SJSA1 (cell line): ENCODE results near the gene PI4K2A. TPM values are rescaled to one million over a fixed set of nuclear protein-coding genes. Genes with fewer than 3 reads are reported as not detected.
A peak's percentile ranks its signal among the peaks of the same experiment; 100 is the strongest.
"Not testable (repeated sequence)": the region's sequence is repeated elsewhere in the genome, so short reads cannot be mapped to it uniquely, and the experiment has no call there.

Experiments
- DNase-seq, 2 experiments: peaks; one replicate each; pipeline ENCODE4 v3.0.0-alpha.2; 2015 to 2020; ENCODE audit warnings: low spot score in 2 of 2, low read depth in 1 of 2
- H3K27ac ChIP-seq: fragments of 250-450 bp; sonication (Bioruptor Pico); 2 replicates; pipeline ENCODE4 v1.5.1; 2020; ENCODE audit warnings: mild to moderate bottlenecking, moderate library complexity
- H3K27me3 ChIP-seq: fragments of 250-450 bp; sonication (Bioruptor Pico); replicated peaks from 2 replicates; pipeline ENCODE4 v1.5.1; 2020; ENCODE audit warnings: mild to moderate bottlenecking, moderate library complexity
- H3K36me3 ChIP-seq: fragments of 250-450 bp; sonication (Bioruptor Pico); 2 replicates; pipeline ENCODE4 v1.5.1; 2020; ENCODE audit warnings: mild to moderate bottlenecking
- H3K4me1 ChIP-seq: fragments of 250-450 bp; sonication (Bioruptor Pico); replicated peaks from 2 replicates; pipeline ENCODE4 v1.6.1; 2021; ENCODE audit warnings: mild to moderate bottlenecking
- H3K4me3 ChIP-seq: fragments of 250-450 bp; sonication (Bioruptor Pico); 2 replicates; pipeline ENCODE4 v1.5.1; 2020; ENCODE audit warnings: mild to moderate bottlenecking
- H3K9me3 ChIP-seq: fragments of 250-450 bp; sonication (Bioruptor Pico); replicated peaks from 2 replicates; pipeline ENCODE4 v1.5.1; 2020; ENCODE audit warnings: mild to moderate bottlenecking
- total RNA-seq: library from RNA; depleted of rRNA; stranded (reverse); fragments of >200 nt; shearing (Covaris generic); gene quantifications from 2 replicates; pipeline ENCODE4 v1.2.3, GENCODE V29; 2014

PI4K2A gene
- total RNA-seq, 1 experiment from 2014 or later: 19.6 TPM

DNA sequence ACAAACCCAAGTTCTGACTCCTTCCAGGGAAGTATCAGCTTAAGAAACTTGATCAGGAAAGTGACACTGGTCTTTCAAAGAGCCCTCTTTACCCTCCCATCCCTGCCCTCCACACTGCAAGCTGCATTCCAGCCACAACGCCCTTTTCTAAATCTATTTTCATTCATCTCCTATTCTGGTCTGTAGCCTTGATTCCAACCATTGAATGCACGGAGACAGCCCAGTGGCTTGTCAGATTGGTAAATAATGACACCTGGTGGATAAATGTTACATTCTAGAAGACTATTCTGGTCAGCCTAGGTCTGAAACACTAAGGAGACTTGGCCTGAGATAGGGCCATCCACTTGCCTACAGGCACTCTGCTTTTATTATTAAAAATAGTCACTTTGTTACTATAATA, 28.1 kb upstream of the PI4K2A start:
- Histone ChIP-seq H3K9me3 (no peaks in the 10 kb centered on the region), H3K4me1 (no peaks in the 10 kb centered on the region), H3K4me3 (no peak overlapping the region), H3K27me3 (no peaks in the 10 kb centered on the region), H3K36me3 (no peaks in the 10 kb centered on the region), H3K27ac (no peak overlapping the region)
- peak in 1 of 2 experiments; percentile 31 for DNase-seq

GRCh38 chr10:97618285-97618684, 22.2 kb upstream of the PI4K2A start:
- Histone ChIP-seq H3K4me1 (no peaks in the 10 kb centered on the region), H3K27me3 (no peaks in the 10 kb centered on the region), H3K27ac (no peak overlapping the region), H3K4me3 (no peak overlapping the region), H3K9me3 (no peaks in the 10 kb centered on the region), H3K36me3 (no peaks in the 10 kb centered on the region)
- DNase-seq: no peak

DNA sequence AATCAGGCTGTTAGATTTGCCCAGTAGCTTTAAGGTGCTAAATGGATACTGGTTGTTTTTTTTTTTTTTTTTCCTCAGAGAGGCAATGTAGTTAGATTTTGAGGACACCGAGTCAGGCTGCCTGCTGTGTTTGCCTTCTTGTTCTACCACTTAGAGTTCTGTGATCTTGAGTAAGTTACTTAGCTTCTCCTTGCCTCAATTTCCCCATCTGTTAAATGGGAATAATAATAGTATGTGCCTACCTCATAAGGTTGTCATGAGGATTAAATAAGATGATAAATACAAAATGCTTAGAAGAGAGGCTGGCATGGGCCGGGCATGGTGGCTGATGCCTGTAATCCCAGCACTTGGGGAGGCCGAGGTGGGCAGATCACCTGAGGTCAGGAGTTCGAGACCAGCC, 21.7 kb upstream of the PI4K2A start:
- no peak overlapping the region for H3K27ac ChIP-seq
- H3K9me3 ChIP-seq: no peaks in the 10 kb centered on the region
- DNase-seq: no peak
- no peak overlapping the region for H3K4me3 ChIP-seq
- no peaks in the 10 kb centered on the region for H3K36me3 ChIP-seq
- no peaks in the 10 kb centered on the region for H3K27me3 ChIP-seq
- H3K4me1 ChIP-seq: no peaks in the 10 kb centered on the region

GRCh38 chr10:97623277-97623676, 17.2 kb upstream of the PI4K2A start:
- Histone ChIP-seq H3K4me3 (no peak overlapping the region), H3K4me1 (no peaks in the 10 kb centered on the region), H3K9me3 (no peaks in the 10 kb centered on the region), H3K27me3 (no peaks in the 10 kb centered on the region), H3K27ac (no peak overlapping the region), H3K36me3 (no peaks in the 10 kb centered on the region)
- DNase-seq: no peak

GRCh38 chr10:97627731-97628130, 12.7 kb upstream of the PI4K2A start:
- Histone ChIP-seq H3K27me3 (no peaks in the 10 kb centered on the region), H3K27ac (no peak overlapping the region), H3K36me3 (no peaks in the 10 kb centered on the region), H3K9me3 (no peaks in the 10 kb centered on the region), H3K4me3 (no peak overlapping the region), H3K4me1 (no peaks in the 10 kb centered on the region)
- DNase-seq: no peak

DNA sequence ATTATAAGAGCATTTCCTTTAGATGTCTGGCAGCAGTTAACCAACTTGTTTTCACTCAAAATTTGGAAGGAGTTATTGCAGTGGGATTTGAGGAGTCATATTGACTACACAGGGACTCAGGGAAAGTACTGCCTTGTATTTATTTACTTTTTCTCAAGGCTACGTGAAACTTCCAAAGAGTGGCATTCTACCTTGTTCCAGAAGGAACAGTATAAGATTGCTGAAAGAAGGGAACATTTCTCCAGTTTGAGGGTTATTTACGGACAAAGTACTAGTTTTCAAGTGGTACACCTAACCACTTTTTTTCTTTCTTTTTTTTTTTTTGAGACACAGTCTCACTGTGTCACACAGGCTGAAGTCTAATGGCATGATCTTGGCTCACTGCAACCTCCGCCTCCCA, 12.2 kb upstream of the PI4K2A start:
- Histone ChIP-seq H3K9me3 (no peaks in the 10 kb centered on the region), H3K4me3 (no peak overlapping the region), H3K4me1 (no peaks in the 10 kb centered on the region), H3K27me3 (no peaks in the 10 kb centered on the region), H3K36me3 (no peaks in the 10 kb centered on the region), H3K27ac (no peak overlapping the region)
- DNase-seq: no peak

DNA sequence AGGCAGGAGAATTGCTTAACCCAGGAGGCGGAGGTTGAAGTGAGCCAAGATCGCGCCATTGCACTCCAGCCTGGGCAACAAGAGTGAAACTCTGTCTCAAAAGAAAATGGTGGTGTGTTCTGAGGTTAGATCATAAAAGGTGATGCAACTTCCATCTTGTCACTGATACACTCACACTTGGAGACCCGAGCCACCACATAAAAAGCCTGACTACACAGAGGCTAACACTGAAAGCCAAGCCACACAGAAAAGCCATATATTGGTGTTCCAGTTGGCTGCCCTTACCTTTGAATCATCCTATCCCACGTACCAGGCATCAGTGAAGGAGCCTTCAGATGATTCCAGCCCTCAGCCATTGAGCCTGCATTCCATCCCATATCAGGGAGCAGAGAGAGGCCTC, 11.2 kb upstream of the PI4K2A start:
- Histone ChIP-seq H3K27ac (no peak overlapping the region), H3K9me3 (no peaks in the 10 kb centered on the region), H3K27me3 (no peaks in the 10 kb centered on the region), H3K36me3 (no peaks in the 10 kb centered on the region), H3K4me3 (no peak overlapping the region), H3K4me1 (peaks cover 4% of the 10 kb centered on the region)
- no peak for DNase-seq

- DNase-seq: no peak
- no peaks in the 10 kb centered on the region for H3K36me3 ChIP-seq
- H3K27me3 ChIP-seq: no peaks in the 10 kb centered on the region
- no peaks in the 10 kb centered on the region for H3K9me3 ChIP-seq
- peaks cover 4% of the 10 kb centered on the region for H3K4me1 ChIP-seq
- no peak overlapping the region for H3K27ac ChIP-seq
- H3K4me3 ChIP-seq: no peak overlapping the region
These were observed 9.4 kb upstream of the PI4K2A start for GRCh38 chr10:97631098-97631497.

DNA sequence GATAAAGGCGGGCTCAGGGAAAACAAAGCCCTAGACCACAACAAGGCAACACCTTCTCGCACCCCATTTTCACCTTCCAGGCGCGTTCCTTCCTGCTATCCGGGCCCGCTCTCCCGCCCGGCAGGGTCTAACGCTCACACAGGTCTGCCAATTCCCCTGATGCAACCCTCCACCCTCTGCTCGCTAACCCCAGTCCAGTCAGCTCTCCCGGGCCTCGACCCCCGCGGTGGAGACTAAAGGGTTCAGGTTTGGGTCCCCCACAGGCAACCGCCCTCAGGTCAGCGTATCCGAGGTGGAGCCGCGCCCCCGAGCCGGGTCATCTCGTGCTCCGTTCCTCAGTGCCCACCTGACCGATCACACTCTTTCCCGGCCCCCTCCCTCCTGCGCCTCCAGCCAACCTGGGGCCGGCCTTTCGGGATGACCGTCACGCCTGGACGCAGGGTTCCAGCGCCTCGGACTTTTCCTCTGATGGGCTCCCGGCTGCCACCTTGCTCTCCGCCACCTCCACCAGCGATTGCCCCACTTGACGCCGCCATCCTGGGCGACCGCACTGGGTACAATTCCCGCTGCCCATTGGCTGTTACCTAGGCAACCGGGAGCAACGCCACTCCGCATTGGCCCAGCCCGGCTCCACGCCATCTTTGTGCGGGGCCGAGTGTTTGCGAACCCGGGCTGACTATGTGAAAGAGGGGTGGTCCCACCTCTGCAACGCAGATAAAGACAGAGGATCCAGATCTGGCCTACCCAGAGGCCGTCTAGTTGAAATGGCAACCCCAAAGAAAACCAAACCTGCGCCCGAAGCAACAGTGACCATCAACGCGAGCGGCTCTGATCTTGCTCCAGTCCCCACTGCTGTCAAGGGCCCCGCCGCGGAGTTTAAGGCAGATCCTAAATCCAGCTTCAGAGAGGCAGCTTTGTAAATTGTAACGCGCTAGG, 7.3 kb upstream of the PI4K2A start, which contains the start of gene MORN4:
Gene MORN4, minus strand, starts transcription at position 552 of the 936 bp plus-strand sequence. CDS start 13,847 bp downstream, outside the sequence.
- H3K27me3 ChIP-seq: no peaks in the 10 kb centered on the region
- no peak within 1 kb of the TSS for H3K27ac ChIP-seq
- peak; percentile 86 to 94 for DNase-seq
- H3K36me3 ChIP-seq: no peaks in the 10 kb centered on the region
- peaks cover 4% of the 10 kb centered on the region for H3K4me1 ChIP-seq
- no peaks in the 10 kb centered on the region for H3K9me3 ChIP-seq
- H3K4me3 ChIP-seq: peak within 1 kb of the TSS; percentile 66

DNA sequence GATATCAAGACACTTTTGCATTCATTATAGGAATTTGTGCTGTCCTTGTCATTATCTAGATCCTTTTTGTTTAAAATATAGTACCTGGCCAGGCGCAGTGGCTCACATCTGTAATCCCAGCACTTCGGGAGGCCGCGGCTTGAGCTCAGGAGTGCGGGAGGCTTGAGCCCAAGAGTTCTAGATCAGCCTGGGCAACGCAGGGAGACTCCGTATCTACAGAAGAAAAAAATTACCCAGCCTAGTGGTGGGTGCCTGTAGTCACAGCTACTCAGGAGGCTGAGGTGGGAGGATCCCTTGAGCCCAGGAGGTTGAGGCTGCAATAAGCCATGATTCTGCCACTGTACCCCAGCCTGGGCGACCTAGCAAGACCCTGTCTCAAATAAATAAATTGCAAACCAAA, 6.5 kb upstream of the PI4K2A start:
- Histone ChIP-seq H3K36me3 (no peaks in the 10 kb centered on the region), H3K4me3 (peak overlapping the region; percentile 66), H3K27ac (no peak overlapping the region), H3K9me3 (no peaks in the 10 kb centered on the region), H3K27me3 (no peaks in the 10 kb centered on the region), H3K4me1 (peaks cover 4% of the 10 kb centered on the region)
- DNase-seq: no peak

DNA sequence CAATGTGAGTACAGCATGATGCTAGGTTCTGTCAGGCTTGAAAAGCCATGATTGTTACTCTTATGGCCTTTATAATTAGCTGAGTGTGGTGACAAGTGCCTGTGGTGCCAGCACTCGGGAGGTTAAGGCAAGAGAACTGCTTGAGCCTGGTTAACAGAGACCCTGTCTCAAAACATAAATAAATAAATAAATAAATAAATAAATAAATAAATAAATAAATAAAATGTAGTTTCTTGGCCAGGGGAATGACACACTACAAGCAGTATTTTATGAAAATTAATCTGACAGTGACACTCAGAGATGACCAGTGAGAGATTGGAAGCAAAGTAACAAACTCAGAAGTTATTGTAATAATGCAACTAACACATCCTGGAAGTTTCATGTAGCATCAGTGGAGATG, 4.9 kb upstream of the PI4K2A start:
- Histone ChIP-seq H3K36me3 (peaks cover under 1% of the 10 kb centered on the region; the same call in 1 of the 2 replicates), H3K27me3 (no peaks in the 10 kb centered on the region), H3K4me1 (peaks cover 4% of the 10 kb centered on the region), H3K4me3 (no peak overlapping the region), H3K9me3 (no peaks in the 10 kb centered on the region), H3K27ac (no peak overlapping the region)
- no peak for DNase-seq

DNA sequence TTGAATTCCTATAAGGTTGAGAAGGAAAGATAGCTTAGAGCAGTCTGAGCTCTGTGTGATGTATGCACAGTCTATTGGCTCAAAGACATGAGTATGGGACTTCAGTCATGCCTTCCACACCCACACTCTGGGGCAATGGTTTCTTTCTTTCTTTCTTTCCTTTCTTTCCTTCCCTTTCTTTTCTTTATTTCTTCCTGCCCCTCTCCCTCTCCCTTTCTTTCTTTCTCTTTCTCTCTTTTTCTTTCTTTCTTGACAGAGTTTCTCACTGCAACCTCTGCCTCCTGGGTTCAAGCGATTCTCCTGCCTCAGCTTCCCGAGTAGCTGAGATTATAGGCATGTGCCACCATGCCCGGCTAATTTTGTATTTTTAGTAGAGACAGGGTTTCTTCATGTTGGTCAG, 1.4 kb upstream of the PI4K2A start:
- H3K4me3 ChIP-seq, H3K9me3 ChIP-seq, H3K27ac ChIP-seq, H3K27me3 ChIP-seq, H3K4me1 ChIP-seq, DNase-seq: not testable (repeated sequence)
- peaks cover 13% of the 10 kb centered on the region for H3K36me3 ChIP-seq

- DNase-seq: peak in 1 of 2 experiments; percentile 34
- Histone ChIP-seq H3K36me3 (peaks cover 24% of the 10 kb centered on the region), H3K27me3 (no peaks in the 10 kb centered on the region), H3K4me3 (peak overlapping the region; percentile 85), H3K9me3 (no peaks in the 10 kb centered on the region), H3K4me1 (peaks cover 5% of the 10 kb centered on the region; the same call in 1 of the 2 replicates), H3K27ac (no peak overlapping the region; the same call in 1 of the 2 replicates)
These were observed 669 bp downstream of the PI4K2A start for GRCh38 chr10:97640868-97641811.
